ENCODE data around the gene ZNF607.

DNA sequence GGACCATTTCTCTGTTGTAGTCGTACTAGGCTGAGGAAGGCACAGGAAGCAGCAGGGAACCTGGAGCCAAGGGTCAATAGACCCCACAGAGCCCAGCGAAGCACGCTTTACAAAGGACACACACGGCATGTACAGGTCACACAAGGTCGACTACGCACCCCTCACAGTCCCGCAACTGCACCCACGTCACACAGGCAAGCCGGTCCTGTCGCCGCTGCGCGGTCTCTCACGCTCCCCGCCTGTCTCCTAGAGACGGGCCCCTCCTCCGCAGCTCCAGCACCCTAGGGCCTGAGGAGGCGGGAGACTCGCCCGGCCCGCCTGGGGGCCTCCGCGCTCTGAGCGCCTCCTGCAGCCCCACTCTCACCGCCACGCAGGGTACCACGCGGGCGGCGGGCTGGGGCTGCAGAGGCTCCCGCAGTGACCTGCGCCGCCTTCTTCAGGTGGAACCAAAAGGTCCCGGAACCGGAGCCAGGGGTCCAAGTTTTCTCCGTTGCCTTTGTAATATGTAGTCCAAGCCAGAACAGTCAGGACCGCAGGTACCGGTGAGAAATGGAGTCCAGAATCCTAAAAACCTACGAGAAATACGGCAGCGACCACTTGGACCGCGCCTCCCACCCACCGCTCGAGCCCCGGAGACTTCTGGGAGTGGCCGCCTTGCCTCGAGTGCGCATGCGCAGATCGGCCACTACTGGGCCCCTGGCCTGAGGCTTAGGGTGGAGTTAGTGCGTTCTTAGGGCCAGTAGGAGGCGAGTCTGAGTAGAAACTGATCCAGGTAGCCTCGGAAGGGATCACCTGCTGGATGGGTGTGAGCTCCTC is at the start of gene ZNF607:
- TF ChIP-seq GATA3 (IDR thresholded peaks at IDR 0.05; ENCODE audit: low read depth, low read length) (no peak), GATA2 (IDR thresholded peaks at IDR 0.05; ENCODE audit: low read depth, low read length) (peak; percentile 12; the same call in 1 of the 2 replicates)

Measured in SH-SY5Y (cell line).